MCF 10A (cell line): Measurements from ENCODE around the gene TSPAN31. TPM values are rescaled to one million over a fixed set of nuclear protein-coding genes. Genes with fewer than 3 reads are reported as not detected.

Experiments
- BruUV-seq: library from RNA; stranded (reverse); fragments of 400-500 nt; replicated peaks from 2 replicates; lab custom pipeline; 2021; lab: Mats Ljungman, UMichigan
- CTCF ChIA-PET: fragments of 300-600 bp; sonication (Branson Sonifier 250); formaldehyde crosslinking; extraction: SDS; loops from one replicate; lab custom pipeline; 2021; ENCODE audit warnings: antibody characterized with exemption, inconsistent platforms; lab: Yijun Ruan, JAX
- POLR2A ChIA-PET: fragments of 300-600, 350-650 bp; sonication (Branson Sonifier 250); formaldehyde crosslinking; extraction: SDS; loops from one replicate; lab custom pipeline; 2020; ENCODE audit warnings: antibody characterized with exemption, inconsistent platforms; lab: Yijun Ruan, JAX
- DNase-seq: peaks from one replicate; pipeline ENCODE4 v3.0.0-alpha.2; 2018; ENCODE audit not compliant: unreplicated experiment
- H3K27ac Mint-ChIP-seq: one replicate; pipeline ENCODE4 v1.8.0; 2022; ENCODE audit warnings: mild to moderate bottlenecking, low read depth, mixed read lengths; ENCODE audit not compliant: unreplicated experiment
- H3K27me3 Mint-ChIP-seq: one replicate; pipeline ENCODE4 v1.8.0; 2022; ENCODE audit warnings: mixed read lengths; ENCODE audit not compliant: insufficient read depth, unreplicated experiment
- H3K36me3 Mint-ChIP-seq: one replicate; pipeline ENCODE4 v1.8.0; 2022; ENCODE audit warnings: mild to moderate bottlenecking, moderate library complexity, mixed read lengths; ENCODE audit not compliant: insufficient read depth, unreplicated experiment
- H3K4me1 Mint-ChIP-seq: one replicate; pipeline ENCODE4 v1.8.0; 2022; ENCODE audit warnings: mixed read lengths; ENCODE audit not compliant: insufficient read depth, unreplicated experiment
- H3K4me3 Mint-ChIP-seq: one replicate; pipeline ENCODE4 v1.8.0; 2022; ENCODE audit warnings: mild to moderate bottlenecking, moderate library complexity, mixed read lengths; ENCODE audit not compliant: unreplicated experiment
- H3K9me3 Mint-ChIP-seq: one replicate; pipeline ENCODE4 v1.8.0; 2022; ENCODE audit warnings: mixed read lengths; ENCODE audit not compliant: unreplicated experiment
- intact Hi-C: fragments of 100-400 bp; cut with micrococcal nuclease; formaldehyde crosslinking; loops from 2 replicates; pipeline ENCODE4 v1.14.1; 2022
- total RNA-seq: library from RNA; stranded (reverse); gene quantifications from 2 replicates; pipeline ENCODE4 v1.2.3, GENCODE V29; 2022
- TF ChIP-seq, protein P1 (sequence below): fragments of 200-600 bp; IDR thresholded peaks from one replicate; pipeline ENCODE4 v1.8.0; 2022; ENCODE audit warnings: antibody characterized with exemption, mild to moderate bottlenecking; ENCODE audit not compliant: unreplicated experiment

TSPAN31 gene
- total RNA-seq, 1 experiment from 2014 or later = 24.8 TPM

GRCh38 chr12:57698414-57698813, 46.4 kb upstream of the TSPAN31 start:
- POLR2A ChIA-PET = interaction anchor here (0.6 to 1.0 kb wide), 4 partner anchors 45 to 935 kb away, joined by 3 to 4 read pairs (median 3); no protein-coding TSS in a partner anchor
- no TSS peak for BruUV-seq
- CTCF ChIA-PET = no interaction called here
- Mint-ChIP-seq H3K4me1 (no peaks in the 10 kb centered on the region), H3K9me3 (no peaks in the 10 kb centered on the region), H3K27ac (no peak overlapping the region), H3K4me3 (no peak overlapping the region), H3K27me3 (no peaks in the 10 kb centered on the region), H3K36me3 (peaks cover 41% of the 10 kb centered on the region)
- TF ChIP-seq, protein P1, sequence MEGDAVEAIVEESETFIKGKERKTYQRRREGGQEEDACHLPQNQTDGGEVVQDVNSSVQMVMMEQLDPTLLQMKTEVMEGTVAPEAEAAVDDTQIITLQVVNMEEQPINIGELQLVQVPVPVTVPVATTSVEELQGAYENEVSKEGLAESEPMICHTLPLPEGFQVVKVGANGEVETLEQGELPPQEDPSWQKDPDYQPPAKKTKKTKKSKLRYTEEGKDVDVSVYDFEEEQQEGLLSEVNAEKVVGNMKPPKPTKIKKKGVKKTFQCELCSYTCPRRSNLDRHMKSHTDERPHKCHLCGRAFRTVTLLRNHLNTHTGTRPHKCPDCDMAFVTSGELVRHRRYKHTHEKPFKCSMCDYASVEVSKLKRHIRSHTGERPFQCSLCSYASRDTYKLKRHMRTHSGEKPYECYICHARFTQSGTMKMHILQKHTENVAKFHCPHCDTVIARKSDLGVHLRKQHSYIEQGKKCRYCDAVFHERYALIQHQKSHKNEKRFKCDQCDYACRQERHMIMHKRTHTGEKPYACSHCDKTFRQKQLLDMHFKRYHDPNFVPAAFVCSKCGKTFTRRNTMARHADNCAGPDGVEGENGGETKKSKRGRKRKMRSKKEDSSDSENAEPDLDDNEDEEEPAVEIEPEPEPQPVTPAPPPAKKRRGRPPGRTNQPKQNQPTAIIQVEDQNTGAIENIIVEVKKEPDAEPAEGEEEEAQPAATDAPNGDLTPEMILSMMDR = no peak
- intact Hi-C loops = no loop called here
- DNase-seq = no peak

- peaks cover 46% of the 10 kb centered on the region for H3K36me3 Mint-ChIP-seq
- intact Hi-C loops = no loop called here
- CTCF ChIA-PET = no interaction called here
- H3K4me3 Mint-ChIP-seq = no peak overlapping the region
- no peaks in the 10 kb centered on the region for H3K27me3 Mint-ChIP-seq
- TF ChIP-seq, protein P1 = no peak
- no TSS peak for BruUV-seq
- no peaks in the 10 kb centered on the region for H3K9me3 Mint-ChIP-seq
- no peak for DNase-seq
- POLR2A ChIA-PET = interaction anchor here (1.3 kb wide), 1 partner anchor 10 kb away, joined by 4 read pairs; no protein-coding TSS in a partner anchor
- no peak overlapping the region for H3K27ac Mint-ChIP-seq
- no peaks in the 10 kb centered on the region for H3K4me1 Mint-ChIP-seq
Measured at GRCh38 chr12:57700317-57700716, 44.5 kb upstream of the TSPAN31 start.

DNA sequence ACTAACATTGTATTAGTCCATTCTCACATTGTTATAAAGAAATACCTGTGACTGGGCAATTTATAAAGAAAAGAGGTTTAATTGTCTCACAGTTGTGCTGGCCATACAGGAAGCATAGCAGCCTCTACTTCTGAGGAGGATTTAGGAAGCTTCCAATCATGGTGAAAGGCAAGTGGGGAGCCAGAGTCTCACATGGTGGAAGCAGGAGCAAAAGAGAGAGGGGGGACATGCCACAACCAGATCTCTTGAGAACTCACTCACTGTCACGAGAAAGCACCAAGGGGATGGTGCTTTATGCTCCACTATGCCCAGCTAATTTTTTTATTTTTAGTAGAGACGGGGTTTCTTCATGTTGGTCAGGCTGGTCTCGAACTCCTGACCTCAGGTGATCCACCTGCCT, 37.6 kb upstream of the TSPAN31 start:
- no peaks in the 10 kb centered on the region for H3K27me3 Mint-ChIP-seq
- no peak for DNase-seq
- BruUV-seq = no TSS peak
- TF ChIP-seq, protein P1 = no peak
- no peak overlapping the region for H3K4me3 Mint-ChIP-seq
- H3K27ac Mint-ChIP-seq = no peak overlapping the region
- peaks cover 46% of the 10 kb centered on the region for H3K36me3 Mint-ChIP-seq
- H3K4me1 Mint-ChIP-seq = no peaks in the 10 kb centered on the region
- H3K9me3 Mint-ChIP-seq = no peaks in the 10 kb centered on the region
- ChIA-PET POLR2A (interaction anchor here (0.6 to 1.4 kb wide), 3 partner anchors 13 to 141 kb away, joined by 3 to 6 read pairs (median 5); partner anchors contain the start of gene OS9), CTCF (interaction anchor here (0.6 to 0.8 kb wide), 4 partner anchors 13 to 198 kb away, joined by 3 to 5 read pairs (median 4); no protein-coding TSS in a partner anchor)
- intact Hi-C loops = no loop called here

DNA sequence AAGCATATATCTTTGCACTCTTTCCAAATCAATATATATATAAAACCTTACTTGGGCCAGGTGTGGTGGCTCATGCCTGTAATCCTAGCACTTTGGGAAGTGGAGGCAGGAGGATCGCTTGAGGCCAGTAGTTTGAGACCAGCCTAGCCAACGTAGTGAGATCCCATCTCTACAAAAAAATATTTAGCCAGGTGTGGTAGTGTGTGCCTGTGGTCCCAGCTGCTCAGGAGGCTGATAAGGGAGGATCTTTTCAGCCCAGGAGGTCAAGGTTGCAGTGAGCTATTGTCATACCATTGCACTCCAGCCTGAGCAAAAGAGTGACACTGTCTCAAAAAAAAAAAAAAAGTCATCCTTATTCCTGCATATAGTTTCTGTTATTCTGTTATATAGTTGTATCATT, 36.5 kb upstream of the TSPAN31 start:
- H3K4me1 Mint-ChIP-seq = no peaks in the 10 kb centered on the region
- POLR2A ChIA-PET = interaction anchor here (1.4 kb wide), 1 partner anchor 51 kb away, joined by 3 read pairs; no protein-coding TSS in a partner anchor
- H3K27ac Mint-ChIP-seq = no peak overlapping the region
- H3K27me3 Mint-ChIP-seq = no peaks in the 10 kb centered on the region
- H3K4me3 Mint-ChIP-seq = no peak overlapping the region
- CTCF ChIA-PET = interaction anchor here (0.6 to 0.8 kb wide), 6 partner anchors 14 to 1549 kb away, joined by 3 to 6 read pairs (median 4); no protein-coding TSS in a partner anchor
- no peak for DNase-seq
- intact Hi-C loops = no loop called here
- H3K9me3 Mint-ChIP-seq = no peaks in the 10 kb centered on the region
- peaks cover 36% of the 10 kb centered on the region for H3K36me3 Mint-ChIP-seq
- no TSS peak for BruUV-seq
- TF ChIP-seq, protein P1 = no peak
